GM18505 (cell line): ENCODE results near the gene TPK1.
"Not testable (repeated sequence)": the region's sequence is repeated elsewhere in the genome, so short reads cannot be mapped to it uniquely, and the experiment has no call there.

Experiments used
- ATAC-seq: cut with Tn5 transposase; IDR thresholded peaks from one replicate; pipeline ENCODE4 v1.9.1; 2021; ENCODE audit not compliant: unreplicated experiment
- POLR2A ChIP-seq: IDR thresholded peaks from 4 replicates; pipeline ENCODE4 v1.6.1; 2011; ENCODE audit warnings: borderline replicate concordance; ENCODE audit not compliant: insufficient read depth, insufficient read length; ENCODE audit errors: extremely low read depth

Gene TPK1

DNA sequence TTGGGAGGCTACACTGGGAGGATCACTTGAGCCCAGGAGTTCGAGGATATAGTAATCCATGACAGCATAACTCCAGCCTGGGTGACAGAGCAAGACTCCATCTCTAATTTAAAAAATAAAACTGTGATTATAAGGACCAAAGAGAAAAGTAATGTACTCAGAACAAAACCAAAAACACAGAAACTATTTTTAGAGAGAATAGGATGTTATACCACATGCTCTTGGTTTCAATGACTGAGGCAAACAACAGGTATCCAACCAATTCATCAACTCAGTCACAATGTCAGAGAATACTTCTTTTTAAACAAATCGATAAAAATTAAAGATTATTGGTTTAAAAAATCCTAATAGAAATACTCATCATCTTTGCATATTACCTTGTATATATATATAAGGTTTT, 186.7 kb downstream of the TPK1 start:
- ATAC-seq = no peak
- no peak for TF ChIP-seq POLR2A

- TF ChIP-seq POLR2A = no peak
- no peak for ATAC-seq
These were observed 194.3 kb downstream of the TPK1 start for GRCh38 chr7:144641389-144642044.

DNA sequence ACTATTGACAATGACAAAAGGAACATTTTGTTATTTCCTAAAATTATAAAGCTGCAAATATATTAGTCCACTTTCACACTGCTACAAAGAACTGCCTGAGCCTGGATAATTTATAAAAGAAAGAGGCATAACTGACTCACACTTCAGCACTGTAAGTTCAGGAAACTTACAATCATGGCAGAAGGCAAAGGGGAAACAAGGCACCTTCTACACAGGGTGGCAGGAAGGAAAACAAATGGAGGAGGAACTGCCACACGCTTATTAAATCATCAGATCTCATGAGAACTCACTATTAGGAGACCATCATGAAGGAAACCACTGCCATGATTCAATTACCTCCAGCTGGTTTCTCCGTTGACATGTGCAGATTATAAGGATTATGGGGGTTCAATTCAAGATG, 203.1 kb downstream of the TPK1 start:
- no peak for ATAC-seq

DNA sequence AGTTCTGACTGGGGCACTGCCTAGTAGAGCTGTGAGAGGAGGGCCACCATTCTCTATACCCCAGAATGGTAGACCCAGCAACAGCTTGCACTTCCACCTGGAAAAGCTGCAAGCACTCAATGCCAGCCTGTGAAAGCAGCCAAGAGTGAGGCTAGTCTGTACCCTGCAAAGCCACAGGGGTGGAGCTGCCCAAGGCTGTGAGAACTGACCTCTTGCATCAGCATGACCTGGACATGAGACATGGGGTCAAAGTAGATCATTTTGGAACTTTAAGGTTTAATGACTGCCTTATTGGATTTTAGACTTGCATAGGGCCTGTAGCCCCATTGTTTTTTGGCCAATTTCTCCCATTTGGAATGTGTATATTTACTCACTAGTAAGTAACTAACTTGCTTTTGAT, 206.3 kb downstream of the TPK1 start:
- no peak for TF ChIP-seq POLR2A
- ATAC-seq = no peak

More for the DNA sequence above, 203.1 kb downstream of the TPK1 start:
- TF ChIP-seq POLR2A = no peak

- TF ChIP-seq POLR2A = no peak
- no peak for ATAC-seq
These were observed 206.8 kb downstream of the TPK1 start for GRCh38 chr7:144629011-144629410.

DNA sequence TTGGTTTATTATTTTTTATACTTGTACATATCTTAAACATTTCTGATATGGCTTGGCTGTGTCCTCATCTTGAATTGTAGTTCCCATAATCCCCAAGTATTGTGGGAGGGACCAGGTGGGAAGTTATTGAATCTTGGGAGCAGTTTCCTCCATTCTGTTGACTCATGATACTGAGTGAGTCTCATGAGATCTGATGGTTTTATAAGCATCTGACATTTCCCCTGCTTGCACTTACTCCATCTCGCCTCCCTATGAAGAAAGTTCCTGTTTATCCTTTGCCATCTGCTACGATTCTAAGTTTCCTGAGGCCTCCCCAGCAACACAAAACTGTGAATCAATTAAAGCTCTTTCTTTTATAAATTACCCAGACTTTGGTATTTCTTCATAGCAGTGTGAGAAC, 207.7 kb downstream of the TPK1 start:
- no peak for TF ChIP-seq POLR2A
- no peak for ATAC-seq

DNA sequence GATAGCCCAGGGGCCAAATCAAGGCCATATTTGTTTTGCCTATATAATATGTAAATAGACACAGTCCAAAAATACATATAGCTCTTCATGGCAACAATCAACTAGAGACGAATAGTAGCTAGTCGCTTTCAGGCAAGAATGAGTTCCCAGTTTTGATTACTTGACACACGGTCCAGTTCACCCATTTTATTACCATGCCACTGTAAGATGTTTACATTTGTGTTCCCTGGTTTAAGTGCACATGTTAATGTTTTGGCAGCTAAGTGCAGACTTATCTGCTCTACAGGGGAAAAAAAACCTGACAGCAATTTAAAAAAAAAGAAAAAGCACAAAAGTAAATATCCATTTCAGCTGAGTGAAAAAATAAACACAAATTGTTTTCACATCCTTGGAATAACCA, 213.1 kb downstream of the TPK1 start:
- no peak for ATAC-seq
- TF ChIP-seq POLR2A = no peak

GRCh38 chr7:144606261-144606660, 229.6 kb downstream of the TPK1 start:
- no peak for TF ChIP-seq POLR2A
- ATAC-seq = no peak

GRCh38 chr7:144596953-144597352, 238.9 kb downstream of the TPK1 start:
- ATAC-seq = no peak
- no peak for TF ChIP-seq POLR2A

DNA sequence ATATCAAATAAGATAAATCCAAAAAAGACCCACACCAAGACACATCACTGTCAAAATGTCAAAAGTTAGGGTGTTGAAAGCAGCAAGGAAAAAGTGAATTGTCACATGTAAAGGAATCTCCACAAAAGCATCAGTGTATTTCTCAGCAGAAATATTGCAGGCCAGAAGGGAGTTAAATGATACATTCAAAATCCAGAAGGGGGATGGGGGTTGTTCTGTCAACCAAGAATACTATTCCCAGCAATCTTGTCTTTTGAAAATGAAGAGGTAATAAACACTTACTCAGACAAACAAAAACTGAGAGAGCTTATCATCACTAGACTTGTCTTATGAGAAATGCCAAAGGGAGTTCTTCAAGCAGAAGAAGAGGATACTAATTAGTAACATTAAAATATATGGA, 241.3 kb downstream of the TPK1 start:
- ATAC-seq = no peak
- no peak for TF ChIP-seq POLR2A

DNA sequence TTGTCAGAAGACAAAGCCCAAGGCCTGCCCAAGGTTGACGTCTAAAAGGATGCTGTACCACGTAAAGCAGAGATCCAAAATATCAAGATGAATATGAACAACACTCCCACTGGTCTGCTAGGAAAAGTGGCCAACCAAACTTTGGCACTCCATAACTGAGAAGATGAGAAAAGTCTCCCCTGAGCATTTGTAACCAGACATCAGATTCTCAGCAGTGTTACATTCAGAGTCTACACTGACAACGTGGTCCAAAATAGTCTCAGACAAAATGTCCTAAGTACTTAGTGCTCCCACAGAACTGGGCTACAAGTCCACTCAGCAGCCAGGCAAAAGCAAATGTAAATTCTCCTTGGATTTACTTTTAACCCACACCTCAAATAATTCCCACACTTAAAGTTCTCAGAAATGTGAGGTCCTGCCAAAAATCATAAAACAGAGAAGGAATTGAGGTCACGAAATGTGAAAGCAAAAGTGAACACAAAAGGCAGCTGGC, 247.2 kb downstream of the TPK1 start:
- ATAC-seq = no peak
- no peak for TF ChIP-seq POLR2A

DNA sequence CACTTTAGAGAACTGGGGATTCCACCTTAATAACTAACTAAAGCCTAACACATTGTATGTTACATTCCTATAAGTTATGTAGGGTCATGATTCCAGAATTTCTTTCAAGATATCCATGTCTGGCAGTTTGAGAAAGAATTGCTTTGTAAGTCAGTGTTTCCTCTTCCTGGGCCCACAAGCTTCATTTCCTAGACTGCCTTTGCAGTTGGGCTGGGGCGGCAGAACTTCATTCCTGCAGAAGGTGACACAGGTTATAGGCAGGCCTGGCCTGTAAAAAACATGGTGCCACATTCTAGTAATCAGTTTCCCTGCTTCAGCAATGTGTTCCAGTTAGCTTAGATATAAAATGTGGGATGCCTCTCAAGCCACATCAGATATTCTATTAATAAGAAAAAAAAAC, 248.2 kb downstream of the TPK1 start:
- no peak for ATAC-seq

DNA sequence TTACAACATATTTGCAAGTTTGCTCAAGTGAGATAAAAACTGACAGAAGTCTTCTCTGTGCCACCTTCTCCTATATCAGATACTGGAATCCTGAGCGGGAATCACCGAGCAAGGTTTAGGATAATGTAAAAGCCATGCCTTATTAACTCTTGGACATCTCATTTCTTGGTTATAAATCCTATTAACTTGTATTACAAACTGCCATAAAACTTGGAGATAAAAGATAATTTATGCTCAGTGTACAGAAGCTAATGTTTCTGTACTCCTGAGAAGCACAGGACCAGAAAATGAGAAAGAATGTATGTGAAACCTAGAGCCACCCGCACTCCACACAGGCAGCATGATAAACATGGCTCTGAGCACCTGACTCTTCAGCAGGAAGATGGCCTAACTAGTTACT, 251.1 kb downstream of the TPK1 start:
- no peak for TF ChIP-seq POLR2A
- no peak for ATAC-seq

More for the DNA sequence above, 248.2 kb downstream of the TPK1 start:
- TF ChIP-seq POLR2A = no peak

- no peak for ATAC-seq
- no peak for TF ChIP-seq POLR2A
These were observed 256.2 kb downstream of the TPK1 start for GRCh38 chr7:144579687-144580086.

- no peak for ATAC-seq
- no peak for TF ChIP-seq POLR2A
These were observed 260.4 kb downstream of the TPK1 start for GRCh38 chr7:144575456-144575855.

DNA sequence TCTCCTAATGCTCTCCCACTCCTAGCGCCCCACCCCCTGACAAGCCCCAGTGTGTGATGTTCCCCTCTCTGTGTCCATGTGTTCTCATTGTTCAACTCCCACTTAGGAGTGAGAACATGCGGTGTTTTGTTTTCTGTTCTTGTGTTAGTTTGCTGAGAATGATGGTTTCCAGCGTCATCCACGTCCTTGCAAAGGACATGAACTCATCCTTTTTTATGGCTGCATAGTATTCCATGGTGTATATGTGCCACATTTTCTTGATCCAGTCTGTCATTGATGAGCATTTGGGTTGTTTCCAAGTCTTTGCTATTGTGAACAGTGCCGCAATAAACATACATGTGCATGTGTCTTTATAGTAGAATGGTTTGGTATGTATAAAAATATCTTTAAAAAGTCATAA, 261.1 kb downstream of the TPK1 start:
- not testable (repeated sequence) for ATAC-seq
